NCI-H2227 (cell line): ENCODE data around the gene CEP85.
A peak's percentile ranks its signal among the peaks of the same experiment; 100 is the strongest.

ENCODE experiments used
- DNase-seq: peaks from one replicate; lab custom pipeline; 2025; ENCODE audit not compliant: unreplicated experiment; lab: John Stamatoyannopoulos, UW

Gene CEP85

GRCh38 chr1:26233903-26234643 lies at the start of gene CEP85:
CEP85 (plus strand) TSS chr1:26234200; CDS start chr1:26239784, 5,584 bp downstream.
- DNase-seq = peak; percentile 99

- no peak for DNase-seq
These were observed 49.1 kb upstream of the CEP85 start for GRCh38 chr1:26184883-26185282.

- no peak for DNase-seq
These were observed 46.1 kb upstream of the CEP85 start for GRCh38 chr1:26187882-26188281.

- no peak for DNase-seq
These were observed 45.5 kb upstream of the CEP85 start for GRCh38 chr1:26188477-26188876.

- no peak for DNase-seq
These were observed 44.7 kb upstream of the CEP85 start for GRCh38 chr1:26189331-26189730.

- DNase-seq = no peak
These were observed 44.2 kb upstream of the CEP85 start for GRCh38 chr1:26189751-26190275.

GRCh38 chr1:26190373-26190987 lies 43.5 kb upstream of the CEP85 start, which contains the start of gene CATSPER4:
CATSPER4 (plus strand) TSS chr1:26190602; CDS start chr1:26190628, 26 bp downstream.
- DNase-seq = no peak

- DNase-seq = no peak
These were observed 42.3 kb upstream of the CEP85 start for GRCh38 chr1:26191739-26192138.

GRCh38 chr1:26195805-26196204 lies 38.2 kb upstream of the CEP85 start:
- DNase-seq = no peak

GRCh38 chr1:26197301-26197700 lies 36.7 kb upstream of the CEP85 start:
- DNase-seq = no peak

GRCh38 chr1:26197813-26198212 lies 36.2 kb upstream of the CEP85 start:
- no peak for DNase-seq

GRCh38 chr1:26200413-26200812 lies 33.6 kb upstream of the CEP85 start:
- DNase-seq = no peak

- no peak for DNase-seq
These were observed 30.2 kb upstream of the CEP85 start for GRCh38 chr1:26203642-26204318.

GRCh38 chr1:26210147-26210870 lies 23.7 kb upstream of the CEP85 start:
- DNase-seq = no peak

- DNase-seq = no peak
These were observed 21.3 kb upstream of the CEP85 start for GRCh38 chr1:26212726-26213125.

- no peak for DNase-seq
These were observed 20.6 kb upstream of the CEP85 start for GRCh38 chr1:26213335-26213905.

GRCh38 chr1:26215246-26215645 lies 18.8 kb upstream of the CEP85 start:
- no peak for DNase-seq

- no peak for DNase-seq
These were observed 15.0 kb upstream of the CEP85 start for GRCh38 chr1:26218906-26219494.

- peak; percentile 41 for DNase-seq
These were observed 13.6 kb upstream of the CEP85 start for GRCh38 chr1:26220199-26220912.

- DNase-seq = no peak
These were observed 12.9 kb upstream of the CEP85 start for GRCh38 chr1:26221094-26221493.
